ENCODE data around the gene ADGRV1.

The ADGRV1 gene

GRCh38 chr5:90902170-90902569 is 343.6 kb downstream of the ADGRV1 start:
- H3K4me3 ChIP-seq (ENCODE audit: low read length in 2 of 2), result no peak overlapping the region
- no peaks in the 10 kb centered on the region for H3K36me3 ChIP-seq (ENCODE audit: control insufficient read depth in 2 of 2, insufficient read depth in 2 of 2, low read length in 2 of 2)
- no peaks in the 10 kb centered on the region for H3K27me3 ChIP-seq (ENCODE audit: control insufficient read depth in 1 of 2, insufficient read depth in 2 of 2, low read length in 2 of 2)
- no peaks in the 10 kb centered on the region for H3K9me3 ChIP-seq (ENCODE audit: control insufficient read depth in 2 of 2, low read length in 2 of 2)
- H3K4me1 ChIP-seq (ENCODE audit: control insufficient read depth, insufficient read depth, low read length), result no peaks in the 10 kb centered on the region
- no peak overlapping the region for H3K27ac ChIP-seq (ENCODE audit: low read length)
- no peak overlapping the region for H3K9ac ChIP-seq (ENCODE audit: low read length in 2 of 2)

GRCh38 chr5:90902651-90903386 is 344.2 kb downstream of the ADGRV1 start:
- Histone ChIP-seq H3K9ac (ENCODE audit: low read length in 2 of 2) (no peak overlapping the region), H3K4me1 (ENCODE audit: control insufficient read depth, insufficient read depth, low read length) (no peaks in the 10 kb centered on the region), H3K27ac (ENCODE audit: low read length) (no peak overlapping the region), H3K27me3 (ENCODE audit: control insufficient read depth in 1 of 2, insufficient read depth in 2 of 2, low read length in 2 of 2) (no peaks in the 10 kb centered on the region), H3K9me3 (ENCODE audit: control insufficient read depth in 2 of 2, low read length in 2 of 2) (no peaks in the 10 kb centered on the region), H3K36me3 (ENCODE audit: control insufficient read depth in 2 of 2, insufficient read depth in 2 of 2, low read length in 2 of 2) (no peaks in the 10 kb centered on the region), H3K4me3 (ENCODE audit: low read length in 2 of 2) (no peak overlapping the region)

GRCh38 chr5:90909101-90909503 is 350.5 kb downstream of the ADGRV1 start:
- no peak overlapping the region for H3K4me3 ChIP-seq (ENCODE audit: low read length in 2 of 2)
- H3K36me3 ChIP-seq (ENCODE audit: control insufficient read depth in 2 of 2, insufficient read depth in 2 of 2, low read length in 2 of 2), result no peaks in the 10 kb centered on the region
- no peak overlapping the region for H3K9ac ChIP-seq (ENCODE audit: low read length in 2 of 2)
- H3K4me1 ChIP-seq (ENCODE audit: control insufficient read depth, insufficient read depth, low read length), result no peaks in the 10 kb centered on the region
- no peaks in the 10 kb centered on the region for H3K9me3 ChIP-seq (ENCODE audit: control insufficient read depth in 2 of 2, low read length in 2 of 2)
- H3K27ac ChIP-seq (ENCODE audit: low read length), result no peak overlapping the region
- H3K27me3 ChIP-seq (ENCODE audit: control insufficient read depth in 1 of 2, insufficient read depth in 2 of 2, low read length in 2 of 2), result no peaks in the 10 kb centered on the region

- Histone ChIP-seq H3K9ac (ENCODE audit: low read length in 2 of 2) (no peak overlapping the region), H3K27ac (ENCODE audit: low read length) (no peak overlapping the region), H3K4me1 (ENCODE audit: control insufficient read depth, insufficient read depth, low read length) (no peaks in the 10 kb centered on the region)
Measured at GRCh38 chr5:90909940-90910339, 351.3 kb downstream of the ADGRV1 start.

GRCh38 chr5:90911169-90911568 is 352.6 kb downstream of the ADGRV1 start:
- no peak overlapping the region for H3K27ac ChIP-seq (ENCODE audit: low read length)

More at GRCh38 chr5:90909940-90910339, 351.3 kb downstream of the ADGRV1 start:
- H3K27me3 ChIP-seq (ENCODE audit: control insufficient read depth in 1 of 2, insufficient read depth in 2 of 2, low read length in 2 of 2), result no peaks in the 10 kb centered on the region
- H3K36me3 ChIP-seq (ENCODE audit: control insufficient read depth in 2 of 2, insufficient read depth in 2 of 2, low read length in 2 of 2), result no peaks in the 10 kb centered on the region
- H3K4me3 ChIP-seq (ENCODE audit: low read length in 2 of 2), result no peak overlapping the region
- no peaks in the 10 kb centered on the region for H3K9me3 ChIP-seq (ENCODE audit: control insufficient read depth in 2 of 2, low read length in 2 of 2)

GRCh38 chr5:90912476-90912875 is 353.9 kb downstream of the ADGRV1 start:
- H3K27ac ChIP-seq (ENCODE audit: low read length), result no peak overlapping the region
- H3K27me3 ChIP-seq (ENCODE audit: control insufficient read depth in 1 of 2, insufficient read depth in 2 of 2, low read length in 2 of 2), result no peaks in the 10 kb centered on the region
- H3K36me3 ChIP-seq (ENCODE audit: control insufficient read depth in 2 of 2, insufficient read depth in 2 of 2, low read length in 2 of 2), result no peaks in the 10 kb centered on the region
- H3K9me3 ChIP-seq (ENCODE audit: control insufficient read depth in 2 of 2, low read length in 2 of 2), result no peaks in the 10 kb centered on the region
- H3K4me1 ChIP-seq (ENCODE audit: control insufficient read depth, insufficient read depth, low read length), result no peaks in the 10 kb centered on the region
- no peak overlapping the region for H3K9ac ChIP-seq (ENCODE audit: low read length in 2 of 2)
- H3K4me3 ChIP-seq (ENCODE audit: low read length in 2 of 2), result no peak overlapping the region

More at GRCh38 chr5:90911169-90911568, 352.6 kb downstream of the ADGRV1 start:
- H3K36me3 ChIP-seq (ENCODE audit: control insufficient read depth in 2 of 2, insufficient read depth in 2 of 2, low read length in 2 of 2), result no peaks in the 10 kb centered on the region
- H3K9me3 ChIP-seq (ENCODE audit: control insufficient read depth in 2 of 2, low read length in 2 of 2), result no peaks in the 10 kb centered on the region
- H3K9ac ChIP-seq (ENCODE audit: low read length in 2 of 2), result no peak overlapping the region
- H3K4me1 ChIP-seq (ENCODE audit: control insufficient read depth, insufficient read depth, low read length), result no peaks in the 10 kb centered on the region
- H3K27me3 ChIP-seq (ENCODE audit: control insufficient read depth in 1 of 2, insufficient read depth in 2 of 2, low read length in 2 of 2), result no peaks in the 10 kb centered on the region
- H3K4me3 ChIP-seq (ENCODE audit: low read length in 2 of 2), result no peak overlapping the region

- Histone ChIP-seq H3K4me3 (ENCODE audit: low read length in 2 of 2) (no peak overlapping the region), H3K36me3 (ENCODE audit: control insufficient read depth in 2 of 2, insufficient read depth in 2 of 2, low read length in 2 of 2) (no peaks in the 10 kb centered on the region), H3K4me1 (ENCODE audit: control insufficient read depth, insufficient read depth, low read length) (no peaks in the 10 kb centered on the region), H3K27me3 (ENCODE audit: control insufficient read depth in 1 of 2, insufficient read depth in 2 of 2, low read length in 2 of 2) (no peaks in the 10 kb centered on the region), H3K9ac (ENCODE audit: low read length in 2 of 2) (no peak overlapping the region), H3K9me3 (ENCODE audit: control insufficient read depth in 2 of 2, low read length in 2 of 2) (no peaks in the 10 kb centered on the region), H3K27ac (ENCODE audit: low read length) (no peak overlapping the region)
Measured at GRCh38 chr5:90915393-90915792, 356.8 kb downstream of the ADGRV1 start.

- H3K27ac ChIP-seq (ENCODE audit: low read length), result no peak overlapping the region
- H3K4me1 ChIP-seq (ENCODE audit: control insufficient read depth, insufficient read depth, low read length), result no peaks in the 10 kb centered on the region
- no peak overlapping the region for H3K9ac ChIP-seq (ENCODE audit: low read length in 2 of 2)
Measured at GRCh38 chr5:90916947-90917800, 358.6 kb downstream of the ADGRV1 start.

GRCh38 chr5:90917928-90918668 is 359.5 kb downstream of the ADGRV1 start:
- Histone ChIP-seq H3K9ac (ENCODE audit: low read length in 2 of 2) (no peak overlapping the region), H3K27ac (ENCODE audit: low read length) (no peak overlapping the region), H3K9me3 (ENCODE audit: control insufficient read depth in 2 of 2, low read length in 2 of 2) (no peaks in the 10 kb centered on the region), H3K4me1 (ENCODE audit: control insufficient read depth, insufficient read depth, low read length) (no peaks in the 10 kb centered on the region), H3K4me3 (ENCODE audit: low read length in 2 of 2) (no peak overlapping the region), H3K36me3 (ENCODE audit: control insufficient read depth in 2 of 2, insufficient read depth in 2 of 2, low read length in 2 of 2) (no peaks in the 10 kb centered on the region), H3K27me3 (ENCODE audit: control insufficient read depth in 1 of 2, insufficient read depth in 2 of 2, low read length in 2 of 2) (no peaks in the 10 kb centered on the region)

More at GRCh38 chr5:90916947-90917800, 358.6 kb downstream of the ADGRV1 start:
- Histone ChIP-seq H3K4me3 (ENCODE audit: low read length in 2 of 2) (no peak overlapping the region), H3K27me3 (ENCODE audit: control insufficient read depth in 1 of 2, insufficient read depth in 2 of 2, low read length in 2 of 2) (no peaks in the 10 kb centered on the region), H3K36me3 (ENCODE audit: control insufficient read depth in 2 of 2, insufficient read depth in 2 of 2, low read length in 2 of 2) (no peaks in the 10 kb centered on the region), H3K9me3 (ENCODE audit: control insufficient read depth in 2 of 2, low read length in 2 of 2) (no peaks in the 10 kb centered on the region)

GRCh38 chr5:90921418-90921973 is 362.9 kb downstream of the ADGRV1 start:
- no peak overlapping the region for H3K27ac ChIP-seq (ENCODE audit: low read length)
- H3K4me1 ChIP-seq (ENCODE audit: control insufficient read depth, insufficient read depth, low read length), result no peaks in the 10 kb centered on the region
- no peak overlapping the region for H3K4me3 ChIP-seq (ENCODE audit: low read length in 2 of 2)
- no peak overlapping the region for H3K9ac ChIP-seq (ENCODE audit: low read length in 2 of 2)
- H3K36me3 ChIP-seq (ENCODE audit: control insufficient read depth in 2 of 2, insufficient read depth in 2 of 2, low read length in 2 of 2), result no peaks in the 10 kb centered on the region
- no peaks in the 10 kb centered on the region for H3K9me3 ChIP-seq (ENCODE audit: control insufficient read depth in 2 of 2, low read length in 2 of 2)
- H3K27me3 ChIP-seq (ENCODE audit: control insufficient read depth in 1 of 2, insufficient read depth in 2 of 2, low read length in 2 of 2), result no peaks in the 10 kb centered on the region

Data from stomach smooth muscle (tissue), 2 donors.